ENCODE data around the gene PAFAH1B2. TPM values are rescaled to one million over a fixed set of nuclear protein-coding genes. Genes with fewer than 3 reads are reported as not detected.
"Not testable (repeated sequence)": the region's sequence is repeated elsewhere in the genome, so short reads cannot be mapped to it uniquely, and the experiment has no call there.

Gene PAFAH1B2
- total RNA-seq, 1 donor from 2014 or later = 134 TPM

DNA sequence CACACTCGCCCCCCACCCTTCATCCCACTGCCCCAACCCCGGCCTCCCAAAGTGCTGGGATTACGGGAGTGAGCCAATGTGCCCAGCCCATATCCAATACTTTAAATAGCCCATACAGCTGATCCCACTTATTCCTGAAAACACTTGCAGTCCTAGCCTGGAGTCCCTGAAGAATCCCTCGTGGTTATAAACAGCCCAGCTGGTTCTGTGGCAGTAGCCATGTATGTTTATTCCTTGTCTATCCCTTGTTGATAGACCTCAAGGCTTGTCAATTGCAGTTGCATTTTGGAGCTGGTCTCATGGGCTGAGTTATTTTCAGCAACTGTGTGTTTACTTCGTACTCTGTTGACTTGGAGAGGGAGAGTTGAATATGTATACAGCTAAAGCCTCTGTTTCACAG is 21.5 kb upstream of the PAFAH1B2 start:
- H3K4me1 Mint-ChIP-seq = no peaks in the 10 kb centered on the region
- H3K27me3 Mint-ChIP-seq (ENCODE audit: low read depth) = peaks cover 30% of the 10 kb centered on the region
- no peaks in the 10 kb centered on the region for H3K36me3 Mint-ChIP-seq (ENCODE audit: low read depth)
- no peak overlapping the region for H3K27ac Mint-ChIP-seq (ENCODE audit: unreplicated experiment)
- no peak for TF ChIP-seq CTCF (conservative IDR thresholded peaks at IDR 0.05)
- no peaks in the 10 kb centered on the region for H3K9me3 Mint-ChIP-seq
- no peak overlapping the region for H3K4me3 Mint-ChIP-seq
- no peak for DNase-seq (ENCODE audit: low read depth, low spot score)

DNA sequence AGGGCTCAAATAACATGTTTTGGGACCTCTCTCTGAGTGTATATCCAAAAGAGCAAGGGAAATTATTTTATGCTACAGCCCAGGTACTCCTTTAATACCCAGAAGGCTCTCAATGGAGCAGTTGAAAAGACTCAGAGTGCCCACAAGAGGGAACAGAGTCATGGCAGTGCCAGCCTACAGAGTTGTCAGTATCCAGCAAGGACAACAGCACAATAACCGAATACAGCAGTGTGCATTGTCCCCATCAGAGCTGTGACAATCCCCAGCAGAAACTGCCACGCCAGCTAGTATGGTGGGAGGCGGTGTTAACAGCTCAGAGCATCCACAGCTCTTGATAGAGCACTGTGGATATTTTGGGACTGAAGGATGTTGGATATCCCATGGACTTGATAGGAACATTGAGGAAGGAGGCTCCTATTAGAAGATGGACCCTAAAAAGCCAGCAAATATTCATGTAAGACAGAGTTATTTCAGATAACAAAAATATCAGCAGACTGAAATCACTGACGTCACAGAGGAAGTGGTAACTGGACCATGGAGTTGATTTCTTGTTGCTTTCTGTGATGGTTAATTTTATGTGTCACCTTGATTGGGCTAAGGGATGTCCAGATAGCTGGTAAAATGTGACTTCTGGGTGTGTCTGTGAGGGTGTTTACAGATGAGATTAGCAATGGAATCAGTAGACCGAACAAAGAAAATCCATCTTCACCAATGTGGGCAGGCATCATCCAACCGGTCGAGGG is 17.7 kb upstream of the PAFAH1B2 start:
- Mint-ChIP-seq H3K27me3 (ENCODE audit: low read depth) (peaks cover 35% of the 10 kb centered on the region), H3K9me3 (no peaks in the 10 kb centered on the region), H3K4me3 (no peak overlapping the region), H3K36me3 (ENCODE audit: low read depth) (no peaks in the 10 kb centered on the region), H3K4me1 (no peaks in the 10 kb centered on the region), H3K27ac (ENCODE audit: unreplicated experiment) (no peak overlapping the region)
- no peak for TF ChIP-seq CTCF (conservative IDR thresholded peaks at IDR 0.05)
- no peak for DNase-seq (ENCODE audit: low read depth, low spot score)

DNA sequence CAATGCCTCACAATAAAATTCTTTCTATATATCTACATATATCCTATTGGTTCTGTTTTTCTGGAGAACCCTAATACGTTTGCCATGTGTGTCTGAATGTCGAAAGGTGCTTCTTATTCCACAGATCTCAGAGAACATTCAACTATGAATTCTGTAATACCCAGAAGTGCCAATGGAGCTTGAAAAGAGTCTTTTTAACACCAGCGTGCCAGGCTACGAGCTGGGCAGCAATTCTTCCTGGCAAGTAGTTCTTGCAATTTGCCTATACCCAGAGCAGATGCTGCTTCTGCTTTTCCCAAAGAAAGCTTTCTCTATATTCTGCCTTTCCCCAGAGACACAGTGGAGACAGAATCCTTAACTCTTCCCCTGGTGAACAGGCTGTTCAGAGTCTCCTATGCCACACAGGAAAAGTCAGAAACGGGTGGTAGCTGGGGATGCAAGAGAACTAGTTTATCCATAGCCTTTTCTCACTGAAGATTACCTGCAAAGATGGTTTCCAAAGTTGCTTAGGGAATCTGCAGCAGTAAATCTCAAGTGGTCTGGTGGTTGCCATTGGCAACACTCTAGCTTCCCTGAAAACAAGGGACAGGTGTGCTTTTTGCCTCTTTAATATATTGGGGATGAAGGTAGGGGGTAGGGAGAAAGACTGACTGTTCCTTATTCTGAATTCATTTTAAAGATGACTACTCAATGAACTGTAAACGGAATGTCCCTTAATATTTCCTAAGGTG is 16.8 kb upstream of the PAFAH1B2 start:
- no peak overlapping the region for H3K4me3 Mint-ChIP-seq
- peaks cover 35% of the 10 kb centered on the region for H3K27me3 Mint-ChIP-seq (ENCODE audit: low read depth)
- no peak overlapping the region for H3K27ac Mint-ChIP-seq (ENCODE audit: unreplicated experiment)
- no peak for TF ChIP-seq CTCF (conservative IDR thresholded peaks at IDR 0.05)
- H3K36me3 Mint-ChIP-seq (ENCODE audit: low read depth) = no peaks in the 10 kb centered on the region
- H3K4me1 Mint-ChIP-seq = no peaks in the 10 kb centered on the region
- no peak for DNase-seq (ENCODE audit: low read depth, low spot score)
- no peaks in the 10 kb centered on the region for H3K9me3 Mint-ChIP-seq

DNA sequence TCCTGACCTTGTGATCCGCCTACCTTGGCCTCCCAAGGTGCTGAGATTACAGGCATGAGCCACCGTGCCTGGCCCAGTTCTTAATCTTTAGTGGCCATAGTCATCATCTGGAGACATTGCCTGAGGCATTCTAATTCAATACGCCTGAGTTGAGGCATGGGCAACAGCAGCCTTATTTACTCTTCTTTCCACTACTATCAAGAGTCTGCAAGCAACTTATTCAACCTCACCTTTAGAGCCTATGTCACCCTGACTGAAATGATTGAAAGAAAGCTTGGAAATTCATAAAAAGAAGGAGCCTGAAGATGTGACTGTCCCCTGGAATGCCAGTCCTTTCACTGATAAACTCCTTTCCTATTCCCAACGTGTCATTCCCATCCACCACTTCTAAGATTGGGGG is 15.8 kb upstream of the PAFAH1B2 start:
- Mint-ChIP-seq H3K36me3 (ENCODE audit: low read depth) (no peaks in the 10 kb centered on the region), H3K4me3 (no peak overlapping the region), H3K9me3 (no peaks in the 10 kb centered on the region), H3K27ac (ENCODE audit: unreplicated experiment) (no peak overlapping the region), H3K4me1 (no peaks in the 10 kb centered on the region), H3K27me3 (ENCODE audit: low read depth) (peaks cover 33% of the 10 kb centered on the region)
- no peak for DNase-seq (ENCODE audit: low read depth, low spot score)
- no peak for TF ChIP-seq CTCF (conservative IDR thresholded peaks at IDR 0.05)

DNA sequence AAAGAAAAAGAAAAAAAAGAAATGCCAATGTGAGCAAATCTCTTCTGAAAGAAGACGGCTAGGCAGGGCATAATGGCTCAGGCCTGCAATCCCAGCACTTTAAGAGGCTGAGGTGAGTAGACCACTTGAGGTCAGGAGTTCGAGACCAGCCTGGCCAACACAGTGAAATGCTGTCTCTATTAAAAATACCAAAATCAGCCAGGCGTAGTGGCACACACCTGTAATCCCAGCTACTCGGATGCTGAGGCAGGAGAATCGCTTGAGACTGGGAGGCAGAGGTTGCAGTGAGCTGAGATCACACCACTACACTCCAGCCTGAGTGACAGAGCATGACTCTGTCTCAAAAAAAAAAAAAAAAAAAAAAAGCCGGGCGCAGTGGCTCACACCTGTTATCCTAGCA is 13.7 kb upstream of the PAFAH1B2 start:
- H3K4me3 Mint-ChIP-seq; H3K36me3 Mint-ChIP-seq (ENCODE audit: low read depth); H3K4me1 Mint-ChIP-seq; H3K9me3 Mint-ChIP-seq; H3K27ac Mint-ChIP-seq (ENCODE audit: unreplicated experiment); DNase-seq (ENCODE audit: low read depth, low spot score): not testable (repeated sequence)
- peaks cover 24% of the 10 kb centered on the region for H3K27me3 Mint-ChIP-seq (ENCODE audit: low read depth)

DNA sequence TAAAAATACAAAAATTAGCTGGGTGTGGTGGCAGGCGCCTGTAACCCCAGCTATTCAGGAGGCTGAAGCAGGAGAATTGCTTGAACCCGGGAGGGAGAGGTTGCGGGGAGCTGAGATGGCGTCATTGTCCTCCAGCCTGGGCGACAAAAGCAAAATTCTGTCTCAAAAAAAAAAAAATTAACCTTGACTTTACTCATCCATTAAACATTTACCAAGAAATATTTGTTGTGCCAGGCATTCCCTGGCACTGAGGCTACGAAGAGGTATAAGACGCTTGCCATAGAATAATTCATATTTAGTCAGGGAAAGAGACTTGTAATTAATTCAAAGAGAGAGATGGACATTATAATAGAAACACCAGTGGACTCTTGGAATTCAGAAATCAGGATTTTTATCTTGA is 13.2 kb upstream of the PAFAH1B2 start:
- no peak for DNase-seq (ENCODE audit: low read depth, low spot score)
- Mint-ChIP-seq H3K4me3 (no peak overlapping the region), H3K36me3 (ENCODE audit: low read depth) (no peaks in the 10 kb centered on the region), H3K4me1 (no peaks in the 10 kb centered on the region), H3K27me3 (ENCODE audit: low read depth) (peaks cover 19% of the 10 kb centered on the region), H3K9me3 (no peaks in the 10 kb centered on the region), H3K27ac (ENCODE audit: unreplicated experiment) (no peak overlapping the region)
- TF ChIP-seq CTCF (conservative IDR thresholded peaks at IDR 0.05) = no peak
